ENCODE results near the gene ASPDH. TPM values are rescaled to one million over a fixed set of nuclear protein-coding genes. Genes with fewer than 3 reads are reported as not detected.
A peak's percentile ranks its signal among the peaks of the same experiment; 100 is the strongest.

Gene ASPDH
- total and polyA plus RNA-seq, 2 donors from 2014 or later, result 115 TPM; not detected in 1

- intact Hi-C loops (cut with DNase I), result no loop called here
- FAIRE-seq, result no peak
- H3K27me3 ChIP-seq (ENCODE audit: control insufficient read depth, insufficient read depth, low read length), result peaks cover 7% of the 10 kb centered on the region
Measured at GRCh38 chr19:50493171-50493570, 20.5 kb downstream of the ASPDH start.

DNA sequence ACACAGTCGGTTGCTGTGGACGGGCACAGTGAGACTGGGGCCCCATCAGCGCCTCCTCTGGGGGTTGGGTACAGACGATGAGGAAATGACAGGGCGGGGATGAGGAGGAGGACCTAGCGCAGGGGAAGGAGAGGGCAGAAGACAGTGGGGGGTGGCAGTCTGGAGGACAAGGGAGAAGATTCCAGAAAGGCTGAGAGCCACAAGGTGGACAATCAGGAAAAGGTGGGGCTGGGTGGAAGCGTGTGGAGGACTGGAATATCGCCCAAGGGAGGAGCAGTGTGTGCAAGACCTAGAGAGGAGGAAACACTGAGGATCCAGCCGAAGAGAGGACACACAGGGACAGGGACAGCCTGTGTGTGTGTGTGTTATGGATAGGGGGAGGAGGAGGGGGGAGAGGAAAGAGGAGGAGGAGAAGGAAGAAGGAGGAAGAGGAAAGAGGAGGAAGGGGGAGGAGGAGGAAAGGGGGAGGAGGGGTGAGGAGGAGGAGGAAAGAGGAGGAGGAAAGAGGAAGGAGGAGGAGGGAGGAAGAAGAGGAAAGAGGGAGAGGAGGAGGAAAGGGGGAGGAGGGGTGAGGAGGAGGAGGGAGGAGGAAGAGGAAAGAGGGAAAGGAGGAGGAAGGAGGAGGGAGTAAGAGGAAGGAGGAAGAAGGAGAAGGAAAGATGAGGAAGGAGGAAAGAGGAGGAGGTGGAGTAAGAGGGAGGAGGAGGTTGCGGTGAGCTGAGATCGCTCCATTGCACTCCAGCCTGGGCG is 21.2 kb downstream of the ASPDH start:
- H3K9ac ChIP-seq (ENCODE audit: low read length in 3 of 3), result no peak overlapping the region
- no peaks in the 10 kb centered on the region for H3K36me3 ChIP-seq (ENCODE audit: control insufficient read depth in 2 of 3, insufficient read depth in 3 of 3, low read length in 3 of 3)
- intact Hi-C loops (cut with DNase I), result no loop called here
- TF ChIP-seq CTCF (IDR thresholded peaks at IDR 0.05; ENCODE audit: borderline replicate concordance, extremely low read depth, insufficient read depth), result no peak
- H3K27me3 ChIP-seq (ENCODE audit: control insufficient read depth, insufficient read depth, low read length), result peaks cover 7% of the 10 kb centered on the region
- H3K4me3 ChIP-seq (ENCODE audit: low read length in 3 of 3), result no peak overlapping the region
- peak in 2 of 5 donors; percentile 38 for DNase-seq
- no peak for FAIRE-seq
- H3K4me1 ChIP-seq (ENCODE audit: control insufficient read depth in 2 of 3, insufficient read depth in 2 of 3, low read depth in 1 of 3, low read length in 3 of 3), result no peaks in the 10 kb centered on the region
- H3K27ac ChIP-seq (ENCODE audit: low read depth in 2 of 2, low read length in 2 of 2), result no peak overlapping the region
- no peaks in the 10 kb centered on the region for H3K9me3 ChIP-seq (ENCODE audit: control insufficient read depth in 2 of 3, insufficient read depth in 1 of 3, low read length in 3 of 3)

More at GRCh38 chr19:50493171-50493570, 20.5 kb downstream of the ASPDH start:
- DNase-seq, result peak in 1 of 5 donors; percentile 46
- H3K4me1 ChIP-seq (ENCODE audit: control insufficient read depth in 2 of 3, insufficient read depth in 2 of 3, low read depth in 1 of 3, low read length in 3 of 3), result no peaks in the 10 kb centered on the region
- TF ChIP-seq CTCF (IDR thresholded peaks at IDR 0.05; ENCODE audit: borderline replicate concordance, extremely low read depth, insufficient read depth), result no peak
- no peak overlapping the region for H3K27ac ChIP-seq (ENCODE audit: low read depth in 2 of 2, low read length in 2 of 2)
- H3K9ac ChIP-seq (ENCODE audit: low read length in 3 of 3), result no peak overlapping the region
- no peaks in the 10 kb centered on the region for H3K36me3 ChIP-seq (ENCODE audit: control insufficient read depth in 2 of 3, insufficient read depth in 3 of 3, low read length in 3 of 3)
- H3K4me3 ChIP-seq (ENCODE audit: low read length in 3 of 3), result no peak overlapping the region
- no peaks in the 10 kb centered on the region for H3K9me3 ChIP-seq (ENCODE audit: control insufficient read depth in 2 of 3, insufficient read depth in 1 of 3, low read length in 3 of 3)

GRCh38 chr19:50490991-50491472 is 22.7 kb downstream of the ASPDH start:
- Histone ChIP-seq H3K9ac (ENCODE audit: low read length in 3 of 3) (no peak overlapping the region), H3K27ac (ENCODE audit: low read depth in 2 of 2, low read length in 2 of 2) (no peak overlapping the region), H3K9me3 (ENCODE audit: control insufficient read depth in 2 of 3, insufficient read depth in 1 of 3, low read length in 3 of 3) (no peaks in the 10 kb centered on the region), H3K4me1 (ENCODE audit: control insufficient read depth in 2 of 3, insufficient read depth in 2 of 3, low read depth in 1 of 3, low read length in 3 of 3) (no peaks in the 10 kb centered on the region), H3K36me3 (ENCODE audit: control insufficient read depth in 2 of 3, insufficient read depth in 3 of 3, low read length in 3 of 3) (no peaks in the 10 kb centered on the region), H3K27me3 (ENCODE audit: control insufficient read depth, insufficient read depth, low read length) (peaks cover 7% of the 10 kb centered on the region), H3K4me3 (ENCODE audit: low read length in 3 of 3) (no peak overlapping the region)
- DNase-seq (peak in 2 of 5 donors; percentile 45 to 67), FAIRE-seq (no peak)
- intact Hi-C loops (cut with DNase I), result no loop called here
- no peak for TF ChIP-seq CTCF (IDR thresholded peaks at IDR 0.05; ENCODE audit: borderline replicate concordance, extremely low read depth, insufficient read depth)

Data from kidney (tissue), 14 donors.